Fibroblast of lung (primary cell): Measurements from ENCODE around the gene ZNF630. TPM values are rescaled to one million over a fixed set of nuclear protein-coding genes. Genes with fewer than 3 reads are reported as not detected.

Experiments used
- DNase-seq, 2 donors: peaks; one replicate each; pipeline versions ENCODE4 v3.0.0 to v3.0.0-alpha.2; 2010; ENCODE audit warnings: low read depth in 2 of 2
- H2AFZ ChIP-seq: 2 replicates; pipeline ENCODE4 v1.5.1; 2012; ENCODE audit warnings: low read length, control low read depth, inconsistent platforms
- H3K27ac ChIP-seq: 2 replicates; pipeline ENCODE4 v1.5.1; 2011; ENCODE audit warnings: low read length, control low read depth; ENCODE audit not compliant: insufficient read depth
- H3K27me3 ChIP-seq: 2 replicates; pipeline ENCODE4 v1.5.1; 2011; ENCODE audit warnings: mild to moderate bottlenecking, low read length; ENCODE audit not compliant: control insufficient read depth, insufficient read depth
- H3K36me3 ChIP-seq: 2 replicates; pipeline ENCODE4 v1.5.1; 2011; ENCODE audit warnings: low read length; ENCODE audit not compliant: control insufficient read depth, insufficient read depth
- H3K4me1 ChIP-seq: 2 replicates; pipeline ENCODE4 v1.5.1; 2011; ENCODE audit warnings: low read length; ENCODE audit not compliant: control insufficient read depth, insufficient read depth; ENCODE audit errors: extremely low read depth
- H3K4me2 ChIP-seq: 2 replicates; pipeline ENCODE4 v1.5.1; 2011; ENCODE audit warnings: low read length, control low read depth; ENCODE audit not compliant: insufficient read depth; ENCODE audit errors: extremely low read depth
- H3K4me3 ChIP-seq, 4 experiments: fragments of 200-600 bp in 1 of 4; sonication (generic) in 1 of 4; replicated peaks in 1 of 4; 2 replicates each; pipeline ENCODE4 v1.5.1; 2011 to 2016; ENCODE audit warnings: low read length in 4 of 4, low read depth in 3 of 4, mild to moderate bottlenecking in 3 of 4, control low read depth in 2 of 4, inconsistent platforms in 1 of 4, mixed read lengths in 1 of 4; ENCODE audit not compliant: insufficient read depth in 1 of 4; ENCODE audit errors: control extremely low read depth in 1 of 4
- H3K79me2 ChIP-seq: 2 replicates; pipeline ENCODE4 v1.5.1; 2012; ENCODE audit warnings: mild to moderate bottlenecking, low read length, inconsistent platforms; ENCODE audit not compliant: control insufficient read depth, insufficient read depth
- H3K9ac ChIP-seq: 2 replicates; pipeline ENCODE4 v1.5.1; 2011; ENCODE audit warnings: mild to moderate bottlenecking, low read length, control low read depth; ENCODE audit not compliant: insufficient read depth
- H3K9me3 ChIP-seq: 2 replicates; pipeline ENCODE4 v1.5.1; 2012; ENCODE audit warnings: low read depth, low read length; ENCODE audit not compliant: control insufficient read depth, insufficient read depth
- H4K20me1 ChIP-seq: 2 replicates; pipeline ENCODE4 v1.5.1; 2011; ENCODE audit warnings: low read length; ENCODE audit not compliant: control insufficient read depth, insufficient read depth; ENCODE audit errors: extremely low read depth
- CTCF ChIP-seq, 2 donors: IDR thresholded peaks in 1 of 2; conservative IDR thresholded peaks in 1 of 2; 1 replicate in 1 of 2; 2 replicates in 1 of 2; pipeline ENCODE4 v1.5.1; 2011 to 2012; ENCODE audit warnings: low read length in 2 of 2, control low read depth in 1 of 2, inconsistent platforms in 1 of 2, low read depth in 1 of 2, mild to moderate bottlenecking in 1 of 2
- EZH2 ChIP-seq: IDR thresholded peaks from 2 replicates; pipeline ENCODE4 v1.5.1; 2012; ENCODE audit warnings: low read length, control low read depth, mild to moderate bottlenecking; ENCODE audit errors: missing control alignments
- polyA plus RNA-seq, 2 donors: library from polyadenylated mRNA; depleted of rRNA in 1 of 2; stranded (reverse) in 1 of 2; unstranded in 1 of 2; fragments of >200 nt; gene quantifications; 2 replicates each; pipeline ENCODE4 v1.2.1, GENCODE V29; 2011 to 2012; ENCODE audit warnings: missing spikeins in 1 of 2
- total RNA-seq: library from RNA; depleted of rRNA; stranded (reverse); fragments of >200 nt; gene quantifications from 2 replicates; pipeline ENCODE4 v1.2.1, GENCODE V29; 2014

ZNF630 gene
- total and polyA plus RNA-seq, 2 donors (not counting 1 experiment from before 2014, with no cell fraction given): 0.59 to 4.3 TPM

GRCh38 chrX:48076343-48076742 lies 4.9 kb upstream of the ZNF630 start:
- H3K27ac ChIP-seq: no peak overlapping the region
- H4K20me1 ChIP-seq: no peaks in the 10 kb centered on the region
- no peaks in the 10 kb centered on the region for H3K9me3 ChIP-seq
- no peak overlapping the region for H3K4me3 ChIP-seq
- no peak overlapping the region for H3K4me2 ChIP-seq
- no peak for DNase-seq
- H2AFZ ChIP-seq: no peak overlapping the region
- no peaks in the 10 kb centered on the region for H3K36me3 ChIP-seq
- no peaks in the 10 kb centered on the region for H3K4me1 ChIP-seq
- no peaks in the 10 kb centered on the region for H3K27me3 ChIP-seq
- H3K9ac ChIP-seq: no peak overlapping the region
- TF ChIP-seq CTCF (conservative IDR thresholded peaks at IDR 0.05 in 1 of 2, IDR thresholded peaks at IDR 0.05 in 1 of 2; ENCODE audit: low read depth in 1 of 2, low read length in 2 of 2): no peak
- TF ChIP-seq EZH2: no peak
- H3K79me2 ChIP-seq: no peaks in the 10 kb centered on the region

GRCh38 chrX:48071986-48072605 lies 656 bp upstream of the ZNF630 start:
- peak overlapping the region in 2 of 4 experiments; percentile 61 to 62 for H3K4me3 ChIP-seq
- no peak overlapping the region for H3K9ac ChIP-seq
- no peaks in the 10 kb centered on the region for H3K79me2 ChIP-seq
- no peaks in the 10 kb centered on the region for H4K20me1 ChIP-seq
- H3K9me3 ChIP-seq: no peaks in the 10 kb centered on the region
- TF ChIP-seq CTCF (conservative IDR thresholded peaks at IDR 0.05 in 1 of 2, IDR thresholded peaks at IDR 0.05 in 1 of 2; ENCODE audit: low read depth in 1 of 2, low read length in 2 of 2) (no peak), EZH2 (no peak)
- no peak for DNase-seq
- no peak overlapping the region for H3K27ac ChIP-seq
- no peaks in the 10 kb centered on the region for H3K36me3 ChIP-seq
- no peak overlapping the region for H3K4me2 ChIP-seq
- H3K4me1 ChIP-seq: no peaks in the 10 kb centered on the region
- no peaks in the 10 kb centered on the region for H3K27me3 ChIP-seq
- H2AFZ ChIP-seq: no peak overlapping the region

GRCh38 chrX:48068096-48068887 lies 3.1 kb downstream of the ZNF630 start:
- no peaks in the 10 kb centered on the region for H3K27me3 ChIP-seq

More at GRCh38 chrX:48068096-48068887, 3.1 kb downstream of the ZNF630 start:
- H3K4me1 ChIP-seq: no peaks in the 10 kb centered on the region
- DNase-seq: no peak
- H3K9ac ChIP-seq: no peak overlapping the region
- no peak overlapping the region for H3K4me2 ChIP-seq
- no peaks in the 10 kb centered on the region for H3K9me3 ChIP-seq
- no peaks in the 10 kb centered on the region for H3K36me3 ChIP-seq
- H3K27ac ChIP-seq: no peak overlapping the region
- no peaks in the 10 kb centered on the region for H4K20me1 ChIP-seq
- H3K4me3 ChIP-seq: no peak overlapping the region
- no peak overlapping the region for H2AFZ ChIP-seq
- H3K79me2 ChIP-seq: no peaks in the 10 kb centered on the region
- no peak for TF ChIP-seq CTCF (conservative IDR thresholded peaks at IDR 0.05 in 1 of 2, IDR thresholded peaks at IDR 0.05 in 1 of 2; ENCODE audit: low read depth in 1 of 2, low read length in 2 of 2)
- TF ChIP-seq EZH2: no peak
